ENCODE data around the gene HOXA13. TPM values are rescaled to one million over a fixed set of nuclear protein-coding genes. Genes with fewer than 3 reads are reported as not detected.

HOXA13 gene
- total RNA-seq, 2 donors from 2014 or later = not detected

- WGBS, 2 experiments (ENCODE audit: insufficient coverage in 1 of 2, insufficient read length in 1 of 2) = 28 to 36% methylated on average over 10 to 22 of the region's 22 CpGs
- H3K4me1 ChIP-seq (ENCODE audit: control insufficient read depth, insufficient read depth, low read length) = peaks cover 3% of the 10 kb centered on the region
- no peaks in the 10 kb centered on the region for H3K36me3 ChIP-seq (ENCODE audit: control insufficient read depth, insufficient read depth, low read length)
- Mint-ChIP-seq H3K27me3 (ENCODE audit: insufficient read depth) (peaks cover 97% of the 10 kb centered on the region), H3K36me3 (ENCODE audit: low read depth) (no peaks in the 10 kb centered on the region), H3K27ac (no peak overlapping the region), H3K4me3 (no peak overlapping the region), H3K4me1 (peaks cover 12% of the 10 kb centered on the region), H3K9me3 (peaks cover 6% of the 10 kb centered on the region)
- no peak overlapping the region for H3K27ac ChIP-seq (ENCODE audit: low read depth, low read length)
- no peak for DNase-seq
- no peak for TF ChIP-seq CTCF (conservative IDR thresholded peaks at IDR 0.05)
- peaks cover 100% of the 10 kb centered on the region for H3K27me3 ChIP-seq (ENCODE audit: control insufficient read depth, insufficient read depth, low read length, poor library complexity, severe bottlenecking)
- no peak overlapping the region for H3K9ac ChIP-seq (ENCODE audit: extremely low read depth, low read length, poor library complexity, severe bottlenecking)
- H3K4me3 ChIP-seq (ENCODE audit: low read length) = no peak overlapping the region
- peaks cover 11% of the 10 kb centered on the region for H3K9me3 ChIP-seq (ENCODE audit: control insufficient read depth, low read length)
Observed at GRCh38 chr7:27176962-27177794, 22.7 kb downstream of the HOXA13 start.

GRCh38 chr7:27176524-27176845 lies 23.4 kb downstream of the HOXA13 start:
- Mint-ChIP-seq H3K9me3 (peaks cover 6% of the 10 kb centered on the region), H3K36me3 (ENCODE audit: low read depth) (no peaks in the 10 kb centered on the region), H3K4me1 (peaks cover 12% of the 10 kb centered on the region), H3K4me3 (no peak overlapping the region), H3K27ac (no peak overlapping the region), H3K27me3 (ENCODE audit: insufficient read depth) (peaks cover 97% of the 10 kb centered on the region)
- peaks cover 100% of the 10 kb centered on the region for H3K27me3 ChIP-seq (ENCODE audit: control insufficient read depth, insufficient read depth, low read length, poor library complexity, severe bottlenecking)
- H3K4me3 ChIP-seq (ENCODE audit: low read length) = no peak overlapping the region
- peaks cover 3% of the 10 kb centered on the region for H3K4me1 ChIP-seq (ENCODE audit: control insufficient read depth, insufficient read depth, low read length)
- 84 to 90% methylated on average over 2 to 3 of the region's 3 CpGs for WGBS, 2 experiments (ENCODE audit: insufficient coverage in 1 of 2, insufficient read length in 1 of 2)
- DNase-seq = no peak
- peaks cover 11% of the 10 kb centered on the region for H3K9me3 ChIP-seq (ENCODE audit: control insufficient read depth, low read length)
- H3K36me3 ChIP-seq (ENCODE audit: control insufficient read depth, insufficient read depth, low read length) = no peaks in the 10 kb centered on the region
- no peak overlapping the region for H3K9ac ChIP-seq (ENCODE audit: extremely low read depth, low read length, poor library complexity, severe bottlenecking)
- TF ChIP-seq CTCF (conservative IDR thresholded peaks at IDR 0.05) = no peak
- H3K27ac ChIP-seq (ENCODE audit: low read depth, low read length) = no peak overlapping the region

- Mint-ChIP-seq H3K27ac (no peak overlapping the region), H3K36me3 (ENCODE audit: low read depth) (no peaks in the 10 kb centered on the region), H3K4me1 (peaks cover 12% of the 10 kb centered on the region), H3K27me3 (ENCODE audit: insufficient read depth) (peaks cover 97% of the 10 kb centered on the region), H3K4me3 (no peak overlapping the region), H3K9me3 (peaks cover 6% of the 10 kb centered on the region)
- WGBS, 2 experiments (ENCODE audit: insufficient coverage in 1 of 2, insufficient read length in 1 of 2) = 15 to 17% methylated on average over 22 to 40 of the region's 40 CpGs
- no peak overlapping the region for H3K27ac ChIP-seq (ENCODE audit: low read depth, low read length)
- peaks cover 3% of the 10 kb centered on the region for H3K4me1 ChIP-seq (ENCODE audit: control insufficient read depth, insufficient read depth, low read length)
- no peaks in the 10 kb centered on the region for H3K36me3 ChIP-seq (ENCODE audit: control insufficient read depth, insufficient read depth, low read length)
- H3K27me3 ChIP-seq (ENCODE audit: control insufficient read depth, insufficient read depth, low read length, poor library complexity, severe bottlenecking) = peaks cover 100% of the 10 kb centered on the region
- peaks cover 11% of the 10 kb centered on the region for H3K9me3 ChIP-seq (ENCODE audit: control insufficient read depth, low read length)
- no peak overlapping the region for H3K4me3 ChIP-seq (ENCODE audit: low read length)
- DNase-seq = peak; percentile 76
- H3K9ac ChIP-seq (ENCODE audit: extremely low read depth, low read length, poor library complexity, severe bottlenecking) = no peak overlapping the region
- TF ChIP-seq CTCF (conservative IDR thresholded peaks at IDR 0.05) = no peak
Observed at GRCh38 chr7:27175626-27176523, 24.0 kb downstream of the HOXA13 start.

All from endodermal cell (in vitro differentiated cells).